SK-N-SH (cell line): ENCODE results near the gene RAMACL. TPM values are rescaled to one million over a fixed set of nuclear protein-coding genes. Genes with fewer than 3 reads are reported as not detected.

Experiments used
- CTCF ChIA-PET: fragments of 300-600, 350-600 bp; formaldehyde crosslinking; extraction: SDS; loops from one replicate; lab custom pipeline; 2021; lab: Yijun Ruan, JAX
- POLR2A ChIA-PET: fragments of 350-600 bp; sonication (Branson Sonifier 250); formaldehyde crosslinking; extraction: SDS; loops from one replicate; lab custom pipeline; 2020; ENCODE audit warnings: antibody characterized with exemption, inconsistent platforms; lab: Yijun Ruan, JAX
- DNase-seq: peaks from one replicate; pipeline ENCODE4 v3.0.0; 2012
- H2AFZ ChIP-seq: fragments of 200-600 bp; sonication (generic); 2 replicates; pipeline ENCODE4 v1.8.1; 2016; ENCODE audit warnings: antibody characterized with exemption, mild to moderate bottlenecking, low read depth
- H3F3A ChIP-seq: fragments of 200-600 bp; sonication (generic); replicated peaks from 2 replicates; pipeline ENCODE3; 2016; ENCODE audit warnings: antibody characterized with exemption, mild to moderate bottlenecking; ENCODE audit not compliant: insufficient read depth
- H3K27ac ChIP-seq, 2 experiments: fragments of 200-500 bp in 1 of 2; fragments of 200-600 bp in 1 of 2; sonication (Bioruptor generic) in 1 of 2; sonication (generic), shearing (Covaris generic) in 1 of 2; 2 replicates each; pipeline versions ENCODE4 v1.5.1 to v1.6.1; 2014 to 2016; ENCODE audit warnings: low read depth in 2 of 2, inconsistent platforms in 1 of 2, low read length in 1 of 2, mild to moderate bottlenecking in 1 of 2, mixed read lengths in 1 of 2
- H3K27me3 ChIP-seq: fragments of 200-600 bp; sonication (generic), shearing (Covaris generic); 2 replicates; pipeline ENCODE4 v1.6.1; 2016; ENCODE audit warnings: mixed run types; ENCODE audit not compliant: insufficient read depth
- H3K36me3 ChIP-seq, 2 experiments: fragments of 200-500 bp in 1 of 2; fragments of 200-600 bp in 1 of 2; sonication (Bioruptor generic) in 1 of 2; sonication (generic) in 1 of 2; replicated peaks in 1 of 2; 2 replicates each; pipeline versions ENCODE3 to v1.5.1; 2014 to 2016; ENCODE audit warnings: low read length in 1 of 2, mild to moderate bottlenecking in 1 of 2; ENCODE audit not compliant: insufficient read depth in 2 of 2, control insufficient read depth in 1 of 2
- H3K4me1 ChIP-seq, 2 experiments: fragments of 200-500 bp in 1 of 2; fragments of 200-600 bp in 1 of 2; sonication (Bioruptor generic) in 1 of 2; sonication (generic), shearing (Covaris generic) in 1 of 2; 2 replicates each; pipeline versions ENCODE4 v1.5.1 to v1.6.1; 2014 to 2016; ENCODE audit warnings: low read depth in 1 of 2, low read length in 1 of 2, mixed run types in 1 of 2; ENCODE audit not compliant: insufficient read depth in 2 of 2, control insufficient read depth in 1 of 2
- H3K4me2 ChIP-seq: fragments of 200-600 bp; sonication (generic), shearing (Covaris generic); 2 replicates; pipeline ENCODE4 v1.6.1; 2017; ENCODE audit warnings: mixed run types
- H3K4me3 ChIP-seq, 2 experiments: fragments of 200-500 bp in 1 of 2; fragments of 200-600 bp in 1 of 2; sonication (Bioruptor generic) in 1 of 2; sonication (generic), shearing (Covaris generic) in 1 of 2; 2 replicates each; pipeline versions ENCODE4 v1.5.1 to v1.8.1; 2014 to 2016; ENCODE audit warnings: low read depth in 2 of 2, inconsistent platforms in 1 of 2, low read length in 1 of 2, mild to moderate bottlenecking in 1 of 2, mixed read lengths in 1 of 2, moderate library complexity in 1 of 2
- H3K79me2 ChIP-seq: fragments of 200-600 bp; sonication (generic); 2 replicates; pipeline ENCODE4 v1.8.1; 2017; ENCODE audit warnings: mild to moderate bottlenecking; ENCODE audit not compliant: insufficient read depth
- H3K9ac ChIP-seq: fragments of 200-600 bp; sonication (generic); 2 replicates; pipeline ENCODE4 v1.6.1; 2017; ENCODE audit warnings: mixed run types
- H3K9me2 ChIP-seq: fragments of 200-600 bp; sonication (generic); 2 replicates; pipeline ENCODE4 v1.6.1; 2017; ENCODE audit warnings: mixed run types
- H3K9me3 ChIP-seq: fragments of 200-600 bp; sonication (generic); 2 replicates; pipeline ENCODE4 v1.6.1; 2017; ENCODE audit warnings: mixed run types, mild to moderate bottlenecking, moderate library complexity
- H4K20me1 ChIP-seq: fragments of 200-600 bp; sonication (generic); 2 replicates; pipeline ENCODE4 v1.6.1; 2017; ENCODE audit warnings: mild to moderate bottlenecking, mixed run types; ENCODE audit not compliant: insufficient read depth
- ELF1 ChIP-seq: IDR thresholded peaks from 2 replicates; pipeline ENCODE4 v1.4.0; 2012
- EP300 ChIP-seq, 2 experiments: IDR thresholded peaks; 2 replicates each; pipeline versions ENCODE4 v1.4.0 to v1.6.1; 2012; ENCODE audit warnings: borderline replicate concordance in 1 of 2, low read depth in 1 of 2, low read length in 1 of 2
- FOXM1 ChIP-seq: IDR thresholded peaks from 2 replicates; pipeline ENCODE4 v1.4.0; 2012; ENCODE audit warnings: low read depth, mild to moderate bottlenecking
- GATA2 ChIP-seq: sonication (generic); formaldehyde crosslinking; IDR thresholded peaks from 2 replicates; pipeline ENCODE4 v1.5.0; 2020; ENCODE audit warnings: mild to moderate bottlenecking, missing genetic modification reagents
- MAX ChIP-seq: IDR thresholded peaks from 2 replicates; pipeline ENCODE4 v1.4.0; 2012; ENCODE audit warnings: low read depth
- MEF2A ChIP-seq: IDR thresholded peaks from 2 replicates; pipeline ENCODE4 v1.4.0; 2012; ENCODE audit warnings: low read depth, borderline replicate concordance
- NFIC ChIP-seq: IDR thresholded peaks from 2 replicates; pipeline ENCODE4 v1.4.0; 2012; ENCODE audit warnings: borderline replicate concordance
- NRF1 ChIP-seq: IDR thresholded peaks from 2 replicates; pipeline ENCODE4 v1.6.1; 2012; ENCODE audit warnings: low read depth, mild to moderate bottlenecking, low read length
- POLR2AphosphoS5 ChIP-seq: IDR thresholded peaks from 2 replicates; pipeline ENCODE4 v1.6.1; 2012; ENCODE audit warnings: low read depth, low read length
- RAD21 ChIP-seq: IDR thresholded peaks from 2 replicates; pipeline ENCODE4 v1.6.1; 2012; ENCODE audit warnings: mild to moderate bottlenecking, low read length
- RCOR1 ChIP-seq: fragments of 150-350 bp; IDR thresholded peaks from 2 replicates; pipeline ENCODE4 v1.6.1; 2017; ENCODE audit warnings: antibody characterized with exemption, low read length
- TAF1 ChIP-seq: IDR thresholded peaks from 2 replicates; pipeline ENCODE4 v1.6.1; 2012; ENCODE audit warnings: low read depth, mild to moderate bottlenecking, low read length, moderate library complexity, borderline replicate concordance
- TCF12 ChIP-seq: IDR thresholded peaks from 2 replicates; pipeline ENCODE4 v1.4.0; 2012
- TEAD4 ChIP-seq: IDR thresholded peaks from 2 replicates; pipeline ENCODE4 v1.4.0; 2012; ENCODE audit warnings: mild to moderate bottlenecking, borderline replicate concordance; ENCODE audit not compliant: insufficient read depth
- USF2 ChIP-seq: fragments of 150-350 bp; IDR thresholded peaks from 2 replicates; pipeline ENCODE4 v1.6.1; 2017; ENCODE audit warnings: antibody characterized with exemption, low read length, low read depth, borderline replicate concordance
- WGBS: methylation state at CpG from one replicate; pipeline ENCODE4 v1.1.6; 2017; ENCODE audit warnings: low lambda C conversion rate; 5-methylcytosine and 5-hydroxymethylcytosine counted together
- polyA plus RNA-seq, 3 experiments: library from polyadenylated mRNA; depleted of rRNA; stranded (reverse); fragments of >200 nt; gene quantifications; 2 replicates each; pipeline ENCODE4 v1.2.3, GENCODE V29; 2012

Gene RAMACL
- polyA plus RNA-seq, 1 of the 3 experiments (the other 2 are of a cell fraction), result 0.10 TPM

GRCh38 chr6:166598441-166599138 lies 12.1 kb upstream of the RAMACL start (continued):
- peak; percentile 89 for TF ChIP-seq NFIC
- TF ChIP-seq MEF2A, result no peak
- TF ChIP-seq TEAD4, result peak; percentile 79
- TF ChIP-seq RCOR1, result no peak
- TF ChIP-seq USF2, result no peak
- TF ChIP-seq POLR2AphosphoS5, result peak; percentile 63; the same call in 1 of the 2 replicates
- TF ChIP-seq TCF12, result peak; percentile 88
- peak; percentile 64 for TF ChIP-seq MAX
- TF ChIP-seq RAD21, result no peak
- no peak for TF ChIP-seq NRF1
- TF ChIP-seq ELF1, result peak; percentile 62; the same call in 1 of the 2 replicates
- TF ChIP-seq FOXM1, result no peak

GRCh38 chr6:166597711-166598440 lies 11.4 kb upstream of the RAMACL start:
- Histone ChIP-seq H3K27ac (peak overlapping the region; percentile 68 to 100; a peak in 3 of 4 replicates), H3K36me3 (peaks cover 0 to 7% of the 10 kb centered on the region in 2 experiments), H3F3A (peaks cover 44% of the 10 kb centered on the region), H4K20me1 (no peaks in the 10 kb centered on the region), H3K4me2 (peak overlapping the region; percentile 62), H3K4me1 (peaks cover 32 to 49% of the 10 kb centered on the region in 2 experiments), H3K4me3 (no peak overlapping the region), H3K9me2 (no peaks in the 10 kb centered on the region), H2AFZ (no peak overlapping the region), H3K79me2 (peaks cover 80% of the 10 kb centered on the region), H3K9ac (peak overlapping the region; percentile 66; the same call in 1 of the 2 replicates), H3K27me3 (no peaks in the 10 kb centered on the region), H3K9me3 (no peaks in the 10 kb centered on the region)
- 83% methylated on average over 9 of the region's 10 CpGs for WGBS
- no peak for DNase-seq
- ChIA-PET CTCF (no interaction called here), POLR2A (no interaction called here)
- no peak for TF ChIP-seq GATA2 (CRISPR knock-in tag)
- no peak for TF ChIP-seq TAF1
- TF ChIP-seq EP300 (IDR thresholded peaks at IDR 0.05; ENCODE audit: borderline replicate concordance in 1 of 2, low read depth in 1 of 2, low read length in 1 of 2), result no peak
